ENCODE results near the gene MFRP. TPM values are rescaled to one million over a fixed set of nuclear protein-coding genes. Genes with fewer than 3 reads are reported as not detected.
"Not testable (repeated sequence)": the region's sequence is repeated elsewhere in the genome, so short reads cannot be mapped to it uniquely, and the experiment has no call there.

The MFRP gene
- total RNA-seq, 1 experiment from 2014 or later, result not detected

GRCh38 chr11:119384332-119384731 lies 37.8 kb upstream of the MFRP start:
- POLR2A ChIA-PET, result no interaction called here
- Histone ChIP-seq H3K9me3 (ENCODE audit: control insufficient read depth, insufficient read depth, low read depth, low read length) (no peaks in the 10 kb centered on the region), H3K36me3 (ENCODE audit: control insufficient read depth, insufficient read depth, low read length) (no peaks in the 10 kb centered on the region), H3K4me1 (ENCODE audit: control insufficient read depth, insufficient read depth, low read length) (peaks cover 3% of the 10 kb centered on the region; the same call in 1 of the 2 replicates), H3K27me3 (ENCODE audit: control insufficient read depth, insufficient read depth, low read length) (no peaks in the 10 kb centered on the region), H3K4me3 (ENCODE audit: low read depth in 2 of 2, low read length in 2 of 2) (no peak overlapping the region), H3K27ac (ENCODE audit: low read length) (no peak overlapping the region)
- ATAC-seq (no peak), DNase-seq (ENCODE audit: low read depth, low spot score) (no peak)
- in situ Hi-C loops (cut with HindIII; ENCODE audit: low pct_unique_long_range_greater_than_20kb, low sequenced_read_pairs) (no loop called here), intact Hi-C loops (cut with micrococcal nuclease; ENCODE audit: unreplicated experiment) (loop anchor here (5.0 kb wide), 1 partner anchor 88 kb away; no protein-coding TSS in a partner anchor)
- TF ChIP-seq SIN3A (IDR thresholded peaks at IDR 0.05; ENCODE audit: borderline replicate concordance, insufficient read depth, low read depth, low read length), result no peak
- no peak for TF ChIP-seq TCF7L2 (IDR thresholded peaks at IDR 0.05; ENCODE audit: low read depth, low read length)
- TF ChIP-seq REST (IDR thresholded peaks at IDR 0.05; ENCODE audit: insufficient read depth in 1 of 2, low read depth in 2 of 2, low read length in 1 of 2), result no peak
- TF ChIP-seq POLR2AphosphoS5 (IDR thresholded peaks at IDR 0.05; ENCODE audit: low read depth, low read length), result no peak
- no peak; the same call in 1 of the 2 replicates for TF ChIP-seq CTCF (IDR thresholded peaks at IDR 0.05)
- BruUV-seq (replicated peaks), result no TSS peak
- CTCF ChIA-PET, result interaction anchor here (1.0 kb wide), 1 partner anchor 91 kb away, joined by 4 read pairs; no protein-coding TSS in a partner anchor

- DNase-seq (ENCODE audit: low read depth, low spot score); BruUV-seq (replicated peaks); CTCF ChIA-PET; ATAC-seq; H3K36me3 ChIP-seq (ENCODE audit: control insufficient read depth, insufficient read depth, low read length); H3K4me1 ChIP-seq (ENCODE audit: control insufficient read depth, insufficient read depth, low read length); H3K27me3 ChIP-seq (ENCODE audit: control insufficient read depth, insufficient read depth, low read length); H3K9me3 ChIP-seq (ENCODE audit: control insufficient read depth, insufficient read depth, low read depth, low read length); H3K27ac ChIP-seq (ENCODE audit: low read length); in situ Hi-C loops (cut with HindIII; ENCODE audit: low pct_unique_long_range_greater_than_20kb, low sequenced_read_pairs): not testable (repeated sequence)
- intact Hi-C loops (cut with micrococcal nuclease; ENCODE audit: unreplicated experiment), result loop anchor here (5.0 kb wide), 1 partner anchor 90 kb away; no protein-coding TSS in a partner anchor
- POLR2A ChIA-PET, result interaction anchor here (1.4 to 1.6 kb wide), 2 partner anchors 14 to 92 kb away, joined by 3 to 4 read pairs; no protein-coding TSS in a partner anchor
- peak overlapping the region; percentile 56 to 86 for H3K4me3 ChIP-seq (ENCODE audit: low read depth in 2 of 2, low read length in 2 of 2)
Observed at GRCh38 chr11:119382513-119382912, 36.0 kb upstream of the MFRP start.

GRCh38 chr11:119382101-119382500 lies 35.6 kb upstream of the MFRP start:
- H3K4me3 ChIP-seq (ENCODE audit: low read depth in 2 of 2, low read length in 2 of 2), result peak overlapping the region; percentile 56 to 86
- TF ChIP-seq SIN3A (IDR thresholded peaks at IDR 0.05; ENCODE audit: borderline replicate concordance, insufficient read depth, low read depth, low read length), result no peak
- no peak for TF ChIP-seq CTCF (IDR thresholded peaks at IDR 0.05)
- no peak for TF ChIP-seq POLR2AphosphoS5 (IDR thresholded peaks at IDR 0.05; ENCODE audit: low read depth, low read length)
- no peak for TF ChIP-seq TCF7L2 (IDR thresholded peaks at IDR 0.05; ENCODE audit: low read depth, low read length)
- no peak for TF ChIP-seq REST (IDR thresholded peaks at IDR 0.05; ENCODE audit: insufficient read depth in 1 of 2, low read depth in 2 of 2, low read length in 1 of 2)
- ATAC-seq (no peak), DNase-seq (ENCODE audit: low read depth, low spot score) (no peak)
- H3K36me3 ChIP-seq (ENCODE audit: control insufficient read depth, insufficient read depth, low read length), result no peaks in the 10 kb centered on the region
- peak overlapping the region; percentile 57 for H3K27ac ChIP-seq (ENCODE audit: low read length)
- H3K4me1 ChIP-seq (ENCODE audit: control insufficient read depth, insufficient read depth, low read length), result peaks cover 3% of the 10 kb centered on the region; the same call in 1 of the 2 replicates
- BruUV-seq (replicated peaks), result TSS peak; percentile 95
- CTCF ChIA-PET, result interaction anchor here (0.6 kb wide), 1 partner anchor 200 kb away, joined by 3 read pairs; no protein-coding TSS in a partner anchor
- intact Hi-C loops (cut with micrococcal nuclease; ENCODE audit: unreplicated experiment) (loop anchor here (5.0 kb wide), 1 partner anchor 90 kb away; no protein-coding TSS in a partner anchor), in situ Hi-C loops (cut with HindIII; ENCODE audit: low pct_unique_long_range_greater_than_20kb, low sequenced_read_pairs) (no loop called here)
- POLR2A ChIA-PET, result interaction anchor here (1.4 kb wide), 1 partner anchor 93 kb away, joined by 3 read pairs; no protein-coding TSS in a partner anchor
- no peaks in the 10 kb centered on the region for H3K9me3 ChIP-seq (ENCODE audit: control insufficient read depth, insufficient read depth, low read depth, low read length)
- no peaks in the 10 kb centered on the region for H3K27me3 ChIP-seq (ENCODE audit: control insufficient read depth, insufficient read depth, low read length)
